SK-N-MC (cell line): ENCODE results near the gene SLC25A4.

ENCODE experiments used
- EZH2 ChIP-seq: fragments of 200-600 bp; sonication (generic); IDR thresholded peaks from one replicate; pipeline ENCODE4 v1.6.1; 2017; ENCODE audit warnings: antibody characterized with exemption
- POLR2AphosphoS5 ChIP-seq: IDR thresholded peaks from 2 replicates; pipeline ENCODE4 v1.6.1; 2012; ENCODE audit warnings: mild to moderate bottlenecking, low read depth, low read length, borderline replicate concordance

GRCh38 chr4:185106353-185106752 is 36.7 kb upstream of the SLC25A4 start:
- TF ChIP-seq EZH2 (no peak), POLR2AphosphoS5 (no peak)
